ENCODE data around the gene SPEN.
A peak's percentile ranks its signal among the peaks of the same experiment; 100 is the strongest.
"Not testable (repeated sequence)": the region's sequence is repeated elsewhere in the genome, so short reads cannot be mapped to it uniquely, and the experiment has no call there.

Gene SPEN

DNA sequence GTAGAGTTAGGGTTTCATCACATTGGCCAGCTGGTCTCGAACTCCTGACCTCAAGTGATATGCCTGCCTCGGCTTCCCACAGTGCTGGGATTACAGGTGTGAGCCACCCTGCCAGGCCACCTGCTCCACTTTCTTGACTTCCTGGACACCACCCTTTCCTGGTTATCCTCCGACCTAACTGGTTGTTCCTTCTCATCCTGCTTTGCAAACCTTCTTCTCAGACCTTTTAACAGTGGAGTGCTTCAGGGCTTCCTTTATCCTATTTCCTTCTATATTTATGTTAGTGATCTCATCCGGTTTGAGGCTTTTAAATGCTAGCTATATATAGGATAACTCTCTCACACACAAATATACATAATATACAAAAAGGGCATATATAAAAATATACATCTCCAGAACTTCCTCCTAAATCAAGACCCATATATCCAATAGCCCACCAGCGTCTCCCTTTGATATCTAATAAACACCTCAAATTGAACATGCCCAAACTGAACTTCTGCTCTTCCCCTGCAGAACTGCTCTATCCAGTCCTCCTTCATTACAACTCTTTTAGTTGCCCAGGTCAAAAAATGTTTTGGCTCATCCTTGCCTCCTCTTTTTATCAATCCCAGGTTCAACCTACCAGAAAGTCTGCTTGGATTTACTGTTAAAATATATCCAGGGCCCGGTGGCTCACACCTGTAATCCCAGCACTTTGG is 20.5 kb upstream of the SPEN start:
- H3K4me1 Mint-ChIP-seq (ENCODE audit: low read depth), result peaks cover 9% of the 10 kb centered on the region
- no peaks in the 10 kb centered on the region for H3K9me3 Mint-ChIP-seq
- no peaks in the 10 kb centered on the region for H3K27me3 Mint-ChIP-seq
- H3K27ac Mint-ChIP-seq, result no peak overlapping the region
- H3K4me3 Mint-ChIP-seq, result no peak overlapping the region
- no peak for DNase-seq
- H3K36me3 Mint-ChIP-seq (ENCODE audit: low read depth), result peaks cover 4% of the 10 kb centered on the region

DNA sequence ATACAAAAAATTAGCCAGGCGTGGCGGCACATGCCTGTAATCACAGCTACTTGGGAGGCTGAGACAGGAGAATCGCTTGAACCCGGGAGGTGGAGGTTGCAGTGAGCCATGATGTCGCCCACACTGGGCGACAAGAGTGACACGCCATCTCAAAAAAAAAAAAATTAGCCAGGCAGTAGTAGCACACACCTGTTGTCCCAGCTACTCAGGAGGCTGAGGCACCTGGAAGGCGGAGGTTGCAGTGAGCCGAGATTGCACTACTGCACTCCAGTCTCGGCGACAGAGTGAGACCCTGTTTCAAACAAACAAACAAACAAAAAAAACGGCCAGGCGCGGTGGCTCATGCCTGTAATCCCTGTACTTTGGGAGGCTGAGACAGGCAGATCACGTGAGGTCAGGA is 19.9 kb upstream of the SPEN start:
- H3K9me3 Mint-ChIP-seq; H3K27ac Mint-ChIP-seq; DNase-seq; H3K27me3 Mint-ChIP-seq; H3K4me1 Mint-ChIP-seq (ENCODE audit: low read depth); H3K4me3 Mint-ChIP-seq; H3K36me3 Mint-ChIP-seq (ENCODE audit: low read depth): not testable (repeated sequence)

DNA sequence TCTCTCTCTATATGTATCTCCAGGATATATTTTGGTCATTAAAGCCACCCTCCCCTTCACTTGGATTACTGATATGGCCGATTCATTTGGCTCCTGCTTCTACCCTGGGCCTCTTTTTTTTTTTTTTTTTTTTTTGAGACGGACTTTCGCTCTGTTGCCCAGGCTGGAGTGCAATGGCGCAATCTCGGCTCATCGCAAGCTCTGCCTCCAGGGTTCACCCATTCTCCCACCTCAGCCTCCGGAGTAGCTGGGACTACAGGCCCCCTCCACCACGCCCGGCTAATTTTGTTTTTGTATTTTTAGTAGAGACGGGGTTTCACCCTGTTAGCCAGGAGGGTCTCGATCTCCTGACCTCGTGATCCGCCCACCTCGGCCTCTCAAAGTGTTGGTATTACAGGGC is 18.6 kb upstream of the SPEN start:
- DNase-seq; H3K9me3 Mint-ChIP-seq; H3K36me3 Mint-ChIP-seq (ENCODE audit: low read depth); H3K27ac Mint-ChIP-seq; H3K27me3 Mint-ChIP-seq; H3K4me3 Mint-ChIP-seq: not testable (repeated sequence)
- H3K4me1 Mint-ChIP-seq (ENCODE audit: low read depth), result peaks cover 17% of the 10 kb centered on the region

DNA sequence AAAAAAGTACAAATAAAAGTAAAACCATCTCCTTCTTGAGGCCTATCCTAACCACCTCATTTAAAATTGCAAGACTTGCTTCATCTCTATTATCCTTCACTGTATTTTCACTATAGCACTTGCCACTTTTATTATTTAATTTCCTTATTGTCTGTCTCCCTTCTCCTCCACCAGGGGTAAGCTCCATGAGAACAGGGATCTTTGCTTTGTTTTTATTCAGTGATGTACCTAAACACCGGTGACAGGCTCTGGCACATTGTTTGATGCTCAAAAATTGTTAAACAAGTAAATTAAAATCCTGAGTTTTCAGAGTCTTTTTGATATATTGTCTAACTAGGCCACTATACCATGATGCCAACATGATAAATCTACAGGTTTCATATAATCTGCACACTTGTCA is 17.2 kb upstream of the SPEN start:
- H3K4me1 Mint-ChIP-seq (ENCODE audit: low read depth), result peaks cover 21% of the 10 kb centered on the region
- H3K4me3 Mint-ChIP-seq, result no peak overlapping the region
- peaks cover 14% of the 10 kb centered on the region for H3K36me3 Mint-ChIP-seq (ENCODE audit: low read depth)
- no peaks in the 10 kb centered on the region for H3K27me3 Mint-ChIP-seq
- DNase-seq, result no peak
- H3K27ac Mint-ChIP-seq, result no peak overlapping the region
- H3K9me3 Mint-ChIP-seq, result no peaks in the 10 kb centered on the region

DNA sequence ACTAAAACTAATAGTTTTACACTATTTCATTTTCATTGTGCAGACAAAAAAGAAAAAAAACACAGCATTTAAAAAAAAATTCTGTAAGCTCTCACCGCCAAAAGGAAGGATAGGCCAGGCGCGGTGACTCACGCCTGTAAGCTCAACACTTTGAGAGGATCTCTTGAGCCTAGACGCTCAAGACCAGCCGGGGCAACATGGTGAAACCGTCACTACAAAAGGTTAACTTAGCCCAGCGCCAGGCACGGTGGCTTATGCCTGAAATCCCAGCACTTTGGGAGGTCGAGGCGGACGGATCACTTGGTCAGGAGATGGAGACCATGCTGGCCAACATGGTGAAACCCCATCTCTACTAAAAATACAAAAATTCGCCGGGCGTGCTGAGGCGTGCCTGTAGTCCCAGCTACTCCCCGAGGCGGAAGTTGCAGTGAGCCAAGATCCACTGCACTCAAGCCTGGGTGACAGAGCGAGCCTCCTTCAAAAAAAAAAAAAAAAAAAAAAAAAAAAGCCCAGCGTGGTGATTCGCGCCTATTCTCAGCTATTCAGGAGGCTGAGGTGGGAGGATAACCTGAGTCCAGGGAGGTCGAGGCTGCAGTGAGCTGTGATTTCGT is 14.3 kb upstream of the SPEN start:
- H3K9me3 Mint-ChIP-seq, result no peaks in the 10 kb centered on the region
- H3K27ac Mint-ChIP-seq, result peak overlapping the region; percentile 98
- H3K4me3 Mint-ChIP-seq, result peak overlapping the region; percentile 91
- H3K4me1 Mint-ChIP-seq (ENCODE audit: low read depth), result peaks cover 37% of the 10 kb centered on the region
- DNase-seq, result peak; percentile 64
- peaks cover 17% of the 10 kb centered on the region for H3K36me3 Mint-ChIP-seq (ENCODE audit: low read depth)
- no peaks in the 10 kb centered on the region for H3K27me3 Mint-ChIP-seq

DNA sequence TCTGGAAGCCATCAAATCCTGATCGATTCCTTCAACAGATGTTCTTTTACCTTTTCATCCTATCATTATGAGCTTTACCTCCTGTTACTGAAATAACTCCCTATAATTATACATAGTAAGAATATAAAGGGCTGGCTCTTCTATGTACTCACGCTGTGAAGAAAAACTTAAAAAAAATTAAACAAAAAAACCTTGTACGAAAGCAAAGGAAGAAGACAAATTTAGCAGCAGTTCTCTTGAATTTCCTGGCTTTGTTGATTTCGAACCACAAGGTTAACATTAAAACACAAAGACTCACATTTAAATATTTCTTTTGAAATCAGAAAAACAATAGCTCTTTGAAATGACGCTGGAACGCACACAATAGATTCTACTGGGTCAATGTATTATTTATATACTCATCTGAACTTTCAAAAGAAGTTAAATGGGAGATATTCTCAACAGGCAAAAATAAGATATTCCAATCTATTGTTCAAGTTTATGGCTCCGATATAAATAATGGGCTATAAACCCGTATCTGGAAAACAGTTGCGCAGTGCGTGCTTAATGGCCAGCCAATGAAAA is 13.6 kb upstream of the SPEN start:
- Mint-ChIP-seq H3K27me3 (no peaks in the 10 kb centered on the region), H3K4me1 (ENCODE audit: low read depth) (peaks cover 37% of the 10 kb centered on the region), H3K9me3 (no peaks in the 10 kb centered on the region), H3K27ac (peak overlapping the region; percentile 98), H3K36me3 (ENCODE audit: low read depth) (peaks cover 17% of the 10 kb centered on the region), H3K4me3 (peak overlapping the region; percentile 91)
- no peak for DNase-seq

DNA sequence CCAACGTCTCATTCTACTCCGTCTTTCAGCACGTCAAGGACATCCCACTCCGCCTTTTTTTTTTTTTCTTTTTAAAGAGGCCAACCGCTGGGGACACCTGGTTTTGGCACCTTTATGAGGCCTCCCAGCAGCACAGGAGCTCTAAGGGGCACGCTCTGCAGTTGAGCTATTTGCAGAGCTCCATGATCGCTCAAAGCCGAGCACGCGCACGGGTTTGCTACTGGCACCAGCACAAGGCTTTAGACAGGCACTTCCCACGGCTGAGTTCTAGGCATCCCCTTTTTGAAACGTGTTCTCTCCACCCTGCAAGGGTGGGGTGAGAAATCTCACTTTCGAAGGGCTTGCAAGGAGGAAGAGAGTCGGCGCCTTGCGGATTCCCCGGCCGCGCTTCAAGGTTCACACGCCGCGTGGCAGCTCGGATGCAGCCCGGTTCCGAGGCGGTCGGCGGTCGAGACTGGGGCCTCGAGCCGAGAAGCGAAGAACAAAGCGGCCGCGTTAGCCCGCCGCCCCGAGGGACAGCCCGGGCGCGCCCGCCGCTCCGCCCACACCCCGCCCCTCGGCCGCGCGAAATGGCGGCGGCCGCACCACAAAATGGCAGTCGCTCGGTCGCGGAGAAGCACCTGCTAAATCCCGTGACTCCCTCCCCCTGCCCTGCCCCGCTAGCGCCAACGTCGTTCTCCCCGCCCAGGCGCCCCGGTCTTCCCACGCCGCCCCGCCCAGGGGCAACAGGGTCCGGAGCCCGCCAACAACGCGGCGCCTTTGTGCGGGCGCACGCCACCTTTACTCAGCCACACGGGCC is 12.9 kb upstream of the SPEN start:
- Mint-ChIP-seq H3K9me3 (no peaks in the 10 kb centered on the region), H3K27ac (peak overlapping the region; percentile 98), H3K36me3 (ENCODE audit: low read depth) (peaks cover 17% of the 10 kb centered on the region), H3K4me1 (ENCODE audit: low read depth) (peaks cover 37% of the 10 kb centered on the region), H3K27me3 (no peaks in the 10 kb centered on the region), H3K4me3 (peak overlapping the region; percentile 91)
- peak; percentile 93 for DNase-seq

DNA sequence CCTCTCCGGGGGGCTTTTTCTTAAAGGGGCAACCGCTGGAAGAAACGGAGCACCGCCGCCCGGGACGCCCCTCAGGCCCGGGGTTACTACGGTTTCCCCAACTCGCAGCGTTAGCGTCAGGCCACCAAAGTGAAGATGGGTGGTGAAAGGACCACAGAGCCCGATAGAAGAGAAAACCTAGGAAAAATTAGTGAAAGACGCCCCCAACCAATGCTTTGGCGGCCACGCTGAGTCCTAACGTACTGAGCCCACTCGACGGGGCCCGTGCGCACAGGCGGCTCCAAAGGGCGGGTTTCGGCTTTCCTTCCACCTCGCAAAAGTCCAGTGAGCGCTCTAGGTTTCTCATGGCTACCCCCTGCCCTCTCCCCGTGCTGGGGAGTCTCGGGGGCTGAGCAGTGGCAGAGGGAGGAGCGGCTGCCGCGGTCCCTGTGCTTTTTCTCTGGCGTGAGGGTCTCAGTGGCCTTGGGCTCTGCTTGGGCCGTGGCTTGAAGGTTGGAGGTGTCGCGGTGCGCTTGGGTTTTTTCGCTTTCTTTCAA is 12.2 kb upstream of the SPEN start:
- peaks cover 17% of the 10 kb centered on the region for H3K36me3 Mint-ChIP-seq (ENCODE audit: low read depth)
- no peak for DNase-seq
- H3K4me3 Mint-ChIP-seq, result peak overlapping the region; percentile 91
- H3K4me1 Mint-ChIP-seq (ENCODE audit: low read depth), result peaks cover 33% of the 10 kb centered on the region
- H3K27ac Mint-ChIP-seq, result peak overlapping the region; percentile 98
- no peaks in the 10 kb centered on the region for H3K27me3 Mint-ChIP-seq
- H3K9me3 Mint-ChIP-seq, result no peaks in the 10 kb centered on the region

DNA sequence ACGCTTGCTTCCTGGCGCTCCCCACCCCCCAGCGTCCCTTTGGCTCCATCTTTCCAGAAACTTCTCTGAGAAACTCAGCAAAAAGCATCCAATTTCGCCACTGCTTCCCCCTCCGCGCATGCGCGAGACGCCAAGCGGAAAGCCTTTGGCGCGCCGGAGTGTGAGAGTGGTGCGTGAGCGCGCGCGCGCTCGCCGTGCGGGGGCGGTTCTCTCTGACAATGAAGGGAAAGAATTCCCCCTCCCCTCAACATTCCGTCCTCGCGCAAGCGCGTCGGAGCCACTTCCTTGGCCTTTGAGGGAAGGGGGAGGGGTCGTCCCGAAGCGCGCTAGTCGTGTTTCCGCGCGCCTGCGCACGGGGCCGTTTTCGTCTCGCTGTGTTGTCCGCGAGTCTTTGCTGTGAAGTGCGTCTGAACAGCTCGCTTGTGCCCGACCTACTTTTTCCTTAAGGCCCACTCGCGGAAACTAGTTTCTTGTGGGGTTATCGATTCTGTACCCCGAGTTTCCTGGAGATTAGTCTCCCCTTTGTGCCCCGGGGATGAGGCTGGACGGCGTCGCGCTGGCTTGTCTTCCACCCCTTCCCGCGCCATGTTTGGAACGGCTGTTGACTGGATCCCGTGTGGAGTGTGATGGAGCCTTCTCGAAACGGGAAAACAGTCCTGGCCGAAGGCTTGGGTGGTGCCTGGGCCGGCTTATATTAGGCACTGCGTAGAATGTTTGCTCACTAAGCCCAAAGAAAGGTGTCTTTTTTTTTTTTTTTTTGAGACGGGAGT is 11.6 kb upstream of the SPEN start:
- H3K27ac Mint-ChIP-seq, result peak overlapping the region; percentile 98
- DNase-seq, result peak; percentile 99
- H3K4me1 Mint-ChIP-seq (ENCODE audit: low read depth), result peaks cover 33% of the 10 kb centered on the region
- peak overlapping the region; percentile 91 for H3K4me3 Mint-ChIP-seq
- peaks cover 17% of the 10 kb centered on the region for H3K36me3 Mint-ChIP-seq (ENCODE audit: low read depth)
- H3K27me3 Mint-ChIP-seq, result no peaks in the 10 kb centered on the region
- no peaks in the 10 kb centered on the region for H3K9me3 Mint-ChIP-seq

DNA sequence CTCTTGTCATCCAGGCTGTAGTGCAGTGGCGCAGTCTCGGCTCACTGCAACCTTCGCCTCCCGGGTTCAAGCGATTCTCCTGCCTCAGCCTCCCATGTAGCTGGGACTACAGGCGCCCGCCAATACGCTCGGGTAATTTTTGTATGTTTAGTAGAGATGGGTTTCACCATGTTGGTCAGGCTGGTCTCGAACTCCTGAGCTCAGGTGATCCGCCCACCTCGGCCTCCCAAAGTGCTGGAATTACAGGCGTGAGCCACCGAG is 11.1 kb upstream of the SPEN start:
- Mint-ChIP-seq H3K36me3 (ENCODE audit: low read depth) (peaks cover 17% of the 10 kb centered on the region), H3K4me3 (peak overlapping the region; percentile 91), H3K4me1 (ENCODE audit: low read depth) (peaks cover 33% of the 10 kb centered on the region), H3K27ac (peak overlapping the region; percentile 98)
- DNase-seq, H3K27me3 Mint-ChIP-seq, H3K9me3 Mint-ChIP-seq: not testable (repeated sequence)

DNA sequence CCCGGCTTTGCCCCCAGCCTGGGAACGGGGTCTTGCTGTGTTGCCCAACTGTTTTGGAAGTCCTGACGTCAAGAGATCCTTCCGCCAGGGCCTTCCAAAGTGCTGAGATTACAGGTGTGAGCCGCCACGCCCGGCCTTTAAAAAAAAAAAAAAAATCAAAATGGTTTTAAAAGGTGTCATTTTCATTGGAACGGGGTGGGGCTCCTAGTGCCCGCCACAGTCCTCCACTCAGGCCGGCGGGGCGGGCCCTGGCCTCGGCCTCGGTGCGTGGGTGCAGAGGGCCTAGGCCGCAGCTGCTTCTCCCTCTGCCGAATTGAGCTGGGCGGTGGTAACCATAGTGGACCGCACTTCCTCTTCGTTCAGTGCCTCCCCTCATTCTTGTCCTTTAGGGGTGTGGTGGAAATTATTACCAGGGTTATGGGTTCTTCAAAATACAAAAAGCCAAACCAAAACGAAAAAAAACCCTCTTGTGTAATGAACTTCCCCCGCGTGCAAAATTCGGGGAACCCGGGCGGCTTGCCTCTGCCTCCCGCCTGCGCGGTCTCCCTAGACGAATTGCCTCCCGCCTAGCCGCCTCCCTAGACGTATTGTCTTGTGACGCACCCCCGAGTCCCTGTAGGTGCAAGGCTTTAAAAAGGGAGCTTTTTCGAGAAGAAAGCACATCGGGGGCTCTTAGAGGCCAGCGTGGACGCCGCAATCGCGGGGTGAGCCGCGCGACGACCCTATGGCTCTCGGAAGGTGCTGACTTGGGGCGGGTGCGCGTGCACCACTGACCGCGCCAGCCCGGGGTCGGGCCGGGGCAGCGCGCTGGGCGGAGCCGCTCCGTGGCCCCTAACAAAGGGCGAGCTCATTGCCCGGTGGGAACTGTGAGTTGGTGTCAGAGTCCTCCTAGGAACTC is 10.5 kb upstream of the SPEN start:
- peak; percentile 69 for DNase-seq
- peaks cover 13% of the 10 kb centered on the region for H3K36me3 Mint-ChIP-seq (ENCODE audit: low read depth)
- H3K4me3 Mint-ChIP-seq, result peak overlapping the region; percentile 91
- peak overlapping the region; percentile 98 for H3K27ac Mint-ChIP-seq
- no peaks in the 10 kb centered on the region for H3K27me3 Mint-ChIP-seq
- H3K9me3 Mint-ChIP-seq, result no peaks in the 10 kb centered on the region
- peaks cover 28% of the 10 kb centered on the region for H3K4me1 Mint-ChIP-seq (ENCODE audit: low read depth)

DNA sequence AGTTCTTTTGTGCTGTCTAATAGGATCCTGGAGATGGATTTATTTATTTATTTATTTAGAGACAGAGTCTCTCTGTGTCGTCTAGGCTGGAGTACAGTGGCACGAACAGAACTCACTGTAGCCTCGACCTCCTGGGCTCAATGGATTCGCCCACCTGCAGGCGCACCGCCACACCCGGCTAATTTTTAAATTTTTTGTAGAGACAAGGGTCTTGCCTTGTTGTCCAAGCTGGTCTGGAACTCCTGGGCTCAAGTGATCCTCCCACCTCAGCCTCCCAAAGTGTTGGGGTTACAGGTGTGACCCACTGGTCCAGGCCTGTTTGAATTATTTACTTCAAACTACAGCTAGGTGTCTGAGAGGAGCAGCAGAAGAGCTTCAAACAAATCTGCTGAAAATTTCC is 9.6 kb upstream of the SPEN start:
- Mint-ChIP-seq H3K9me3 (no peaks in the 10 kb centered on the region), H3K4me1 (ENCODE audit: low read depth) (peaks cover 25% of the 10 kb centered on the region), H3K36me3 (ENCODE audit: low read depth) (peaks cover 13% of the 10 kb centered on the region), H3K4me3 (no peak overlapping the region), H3K27me3 (no peaks in the 10 kb centered on the region), H3K27ac (no peak overlapping the region)
- no peak for DNase-seq

DNA sequence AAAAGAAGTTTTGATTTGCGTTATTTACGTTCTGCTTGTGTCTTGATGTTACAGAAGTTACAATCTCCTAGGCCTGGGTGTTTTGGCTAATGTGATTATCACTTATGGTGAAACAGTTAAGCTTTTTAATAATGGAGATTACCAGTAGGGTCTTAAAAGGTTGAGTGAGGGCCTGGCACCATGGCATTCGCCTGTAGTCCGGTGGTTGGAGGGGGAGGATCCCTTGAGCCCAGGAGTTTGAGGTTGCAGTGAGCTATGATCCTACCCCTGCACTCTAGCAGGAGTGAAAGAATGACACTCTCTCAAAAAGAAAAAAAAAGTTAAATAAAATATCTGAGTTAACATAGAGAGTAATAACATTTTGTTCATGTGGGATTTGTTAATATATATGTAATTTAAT is 8.8 kb upstream of the SPEN start:
- no peak for DNase-seq
- Mint-ChIP-seq H3K27ac (no peak overlapping the region), H3K4me3 (no peak overlapping the region), H3K27me3 (no peaks in the 10 kb centered on the region), H3K36me3 (ENCODE audit: low read depth) (peaks cover 13% of the 10 kb centered on the region), H3K4me1 (ENCODE audit: low read depth) (peaks cover 22% of the 10 kb centered on the region), H3K9me3 (no peaks in the 10 kb centered on the region)
